Liver (tissue), 9 donors: ENCODE results near the gene OR6V1. TPM values are rescaled to one million over a fixed set of nuclear protein-coding genes. Genes with fewer than 3 reads are reported as not detected.

ENCODE experiments used
- DNase-seq: peaks from one replicate; pipeline ENCODE4 v3.0.0-alpha.2; 2017; ENCODE audit warnings: low spot score
- H3K27ac ChIP-seq, 2 donors: one replicate each; pipeline ENCODE4 v1.7.0; 2013; ENCODE audit warnings: inconsistent platforms in 2 of 2, low read length in 2 of 2, control low read depth in 1 of 2, low read depth in 1 of 2, mild to moderate bottlenecking in 1 of 2
- H3K27me3 ChIP-seq, 4 donors: one replicate each; pipeline versions ENCODE4 v1.6.1 to v1.7.0; 2013; ENCODE audit warnings: low read length in 3 of 4, inconsistent platforms in 1 of 4, mild to moderate bottlenecking in 1 of 4, moderate library complexity in 1 of 4; ENCODE audit not compliant: control insufficient read depth in 4 of 4, insufficient read depth in 4 of 4
- H3K36me3 ChIP-seq, 4 donors: one replicate each; pipeline versions ENCODE4 v1.6.1 to v1.7.0; 2013; ENCODE audit warnings: low read length in 3 of 4, mild to moderate bottlenecking in 3 of 4, low read depth in 1 of 4, moderate library complexity in 1 of 4; ENCODE audit not compliant: control insufficient read depth in 4 of 4, insufficient read depth in 3 of 4
- H3K4me1 ChIP-seq, 4 donors: one replicate each; pipeline versions ENCODE4 v1.6.1 to v1.7.0; 2013; ENCODE audit warnings: low read length in 3 of 4, mild to moderate bottlenecking in 3 of 4, moderate library complexity in 1 of 4; ENCODE audit not compliant: control insufficient read depth in 4 of 4, insufficient read depth in 4 of 4
- H3K4me3 ChIP-seq, 3 donors: one replicate each; pipeline versions ENCODE4 v1.6.1 to v1.7.0; 2013; ENCODE audit warnings: low read length in 3 of 3, control low read depth in 1 of 3, low read depth in 1 of 3, mild to moderate bottlenecking in 1 of 3
- H3K9ac ChIP-seq, 2 donors: one replicate each; pipeline ENCODE4 v1.7.0; 2013; ENCODE audit warnings: low read length in 2 of 2, mild to moderate bottlenecking in 2 of 2, moderate library complexity in 2 of 2, control low read depth in 1 of 2, low read depth in 1 of 2
- H3K9me3 ChIP-seq, 4 donors: one replicate each; pipeline versions ENCODE4 v1.6.1 to v1.7.0; 2013; ENCODE audit warnings: low read length in 3 of 4; ENCODE audit not compliant: control insufficient read depth in 4 of 4
- CTCF ChIP-seq: fragments of 150-350 bp; IDR thresholded peaks from 2 replicates; pipeline ENCODE4 v1.5.1; 2017; ENCODE audit warnings: improper control_type of control experiment, low read depth, low read length; ENCODE audit not compliant: missing input control
- EGR1 ChIP-seq, 2 donors: IDR thresholded peaks; 2 replicates each; pipeline ENCODE4 v1.6.1; 2016 to 2018; ENCODE audit warnings: antibody characterized with exemption in 2 of 2, low read depth in 2 of 2
- FOXA1 ChIP-seq: IDR thresholded peaks from 2 replicates; pipeline ENCODE4 v1.6.1; 2016; ENCODE audit warnings: antibody characterized with exemption
- FOXA2 ChIP-seq: IDR thresholded peaks from 2 replicates; pipeline ENCODE4 v1.6.1; 2016; ENCODE audit warnings: antibody characterized with exemption
- HNF4A ChIP-seq, 2 donors: conservative IDR thresholded peaks; 2 replicates each; pipeline ENCODE4 v1.6.1; 2016; ENCODE audit warnings: antibody characterized with exemption in 2 of 2, mild to moderate bottlenecking in 2 of 2
- HNF4G ChIP-seq: IDR thresholded peaks from 2 replicates; pipeline ENCODE4 v1.6.1; 2016; ENCODE audit warnings: antibody characterized with exemption
- JUND ChIP-seq, 2 donors: IDR thresholded peaks; 2 replicates each; pipeline ENCODE4 v1.6.1; 2016; ENCODE audit warnings: antibody characterized with exemption in 2 of 2
- MAX ChIP-seq: IDR thresholded peaks from 2 replicates; pipeline ENCODE4 v1.6.1; 2016; ENCODE audit warnings: antibody characterized with exemption
- NR2F2 ChIP-seq: IDR thresholded peaks from 2 replicates; pipeline ENCODE4 v1.6.1; 2016; ENCODE audit warnings: antibody characterized with exemption
- RAD21 ChIP-seq, 2 donors: IDR thresholded peaks; 2 replicates each; pipeline ENCODE4 v1.6.1; 2016; ENCODE audit warnings: antibody characterized with exemption in 2 of 2, mild to moderate bottlenecking in 2 of 2
- RXRA ChIP-seq, 2 donors: IDR thresholded peaks; 2 replicates each; pipeline ENCODE4 v1.6.1; 2017 to 2018; ENCODE audit warnings: antibody characterized with exemption in 2 of 2, mild to moderate bottlenecking in 1 of 2
- SP1 ChIP-seq: IDR thresholded peaks from 2 replicates; pipeline ENCODE4 v1.6.1; 2018; ENCODE audit warnings: antibody characterized with exemption, mild to moderate bottlenecking
- TAF1 ChIP-seq: conservative IDR thresholded peaks from 2 replicates; pipeline ENCODE4 v1.6.1; 2016; ENCODE audit warnings: antibody characterized with exemption, mild to moderate bottlenecking
- YY1 ChIP-seq: IDR thresholded peaks from 2 replicates; pipeline ENCODE4 v1.6.1; 2016; ENCODE audit warnings: antibody characterized with exemption, mild to moderate bottlenecking
- WGBS: extraction: QIAGEN DNeasy Blood & Tissue Kit; methylation state at CpG from one replicate; pipeline ENCODE4 v1.1.7; 2013; 5-methylcytosine and 5-hydroxymethylcytosine counted together
- polyA plus RNA-seq, 2 donors: library from polyadenylated mRNA; stranded (reverse) in 1 of 2; unstranded in 1 of 2; fragments of 200-250 nt in 1 of 2; fragments of >200 nt in 1 of 2; fragmentation: Nextera tagmentation in 1 of 2; extraction: Ambion mirVana in 1 of 2; gene quantifications; one replicate each; pipeline versions ENCODE4 v1.2.1 to v1.2.3, GENCODE V29; 2013 to 2015
- total RNA-seq, 2 donors: library from RNA; depleted of rRNA; stranded (reverse); fragments of >200 nt; gene quantifications; one replicate each; pipeline ENCODE4 v1.2.3, GENCODE V29; 2014
- donor health status: healthy.
- donor health status: healthy.
- donor health status: healthy.
- donor health status: healthy.
- donor health status: healthy.

The OR6V1 gene
- total and polyA plus RNA-seq, 4 donors = not detected

- TF ChIP-seq EGR1 (IDR thresholded peaks at IDR 0.05; ENCODE audit: low read depth in 2 of 2) (no peak), RAD21 (IDR thresholded peaks at IDR 0.05) (no peak), YY1 (no peak)
Measured at GRCh38 chr7:143069912-143070500, 17.9 kb downstream of the OR6V1 start (continued).

- H3K9me3 ChIP-seq = no peaks in the 10 kb centered on the region
- 85% methylated on average over 3 of the region's 3 CpGs for WGBS
- TF ChIP-seq FOXA1 (no peak), CTCF (no peak), SP1 (no peak), NR2F2 (no peak), JUND (IDR thresholded peaks at IDR 0.05) (no peak), MAX (no peak), EGR1 (IDR thresholded peaks at IDR 0.05; ENCODE audit: low read depth in 2 of 2) (no peak), RAD21 (IDR thresholded peaks at IDR 0.05) (no peak), FOXA2 (no peak), RXRA (IDR thresholded peaks at IDR 0.05) (no peak), HNF4A (conservative IDR thresholded peaks at IDR 0.05) (no peak), YY1 (no peak), HNF4G (no peak)
- no peak for DNase-seq
- H3K27me3 ChIP-seq = peaks cover 0 to 3% (median 0%) of the 10 kb centered on the region in 4 donors
- no peaks in the 10 kb centered on the region for H3K4me1 ChIP-seq
- H3K27ac ChIP-seq = no peak overlapping the region
- H3K4me3 ChIP-seq = no peak overlapping the region
- no peaks in the 10 kb centered on the region for H3K36me3 ChIP-seq
- H3K9ac ChIP-seq = no peak overlapping the region
Measured at GRCh38 chr7:143073556-143073955, 21.4 kb downstream of the OR6V1 start.

GRCh38 chr7:143074141-143074540 lies 22.0 kb downstream of the OR6V1 start:
- H3K9ac ChIP-seq = no peak overlapping the region
- H3K4me1 ChIP-seq = no peaks in the 10 kb centered on the region
- no peak for DNase-seq
- H3K4me3 ChIP-seq = no peak overlapping the region
- H3K27ac ChIP-seq = no peak overlapping the region
- TF ChIP-seq JUND (IDR thresholded peaks at IDR 0.05) = no peak
- TF ChIP-seq TAF1 = no peak
- TF ChIP-seq RXRA (IDR thresholded peaks at IDR 0.05) = no peak
- no peak for TF ChIP-seq CTCF
- no peaks in the 10 kb centered on the region for H3K36me3 ChIP-seq
- H3K27me3 ChIP-seq = peaks cover 0 to 3% (median 0%) of the 10 kb centered on the region in 4 donors
- H3K9me3 ChIP-seq = no peaks in the 10 kb centered on the region
